Omental fat pad (tissue), 4 donors: ENCODE measurements around the gene CD300A. TPM values are rescaled to one million over a fixed set of nuclear protein-coding genes. Genes with fewer than 3 reads are reported as not detected.

Experiments
- ATAC-seq: fragments of 150-250 bp; one replicate; pipeline ENCODE4 v1.9.1; 2016; ENCODE audit warnings: mild to moderate bottlenecking, moderate library complexity; ENCODE audit not compliant: low FRiP score
- DNase-seq: peaks from one replicate; pipeline ENCODE4 v3.0.0-alpha.2; 2019; ENCODE audit warnings: low spot score
- total RNA-seq, 4 donors: library from RNA; depleted of rRNA; stranded (reverse); fragments of >200 nt; gene quantifications; one replicate each; pipeline ENCODE4 v1.1.0, GENCODE V29; 2016
- TF ChIP-seq, protein P1 (sequence below), 3 donors: fragments of 450-650 bp; IDR thresholded peaks; one replicate each; pipeline ENCODE4 v1.5.1; 2016 to 2017; ENCODE audit warnings: antibody characterized with exemption in 3 of 3, mild to moderate bottlenecking in 3 of 3, moderate library complexity in 2 of 3

The CD300A gene
- total RNA-seq, 4 donors from 2014 or later, result 4.8 to 24.6 (median 16.6) TPM

DNA sequence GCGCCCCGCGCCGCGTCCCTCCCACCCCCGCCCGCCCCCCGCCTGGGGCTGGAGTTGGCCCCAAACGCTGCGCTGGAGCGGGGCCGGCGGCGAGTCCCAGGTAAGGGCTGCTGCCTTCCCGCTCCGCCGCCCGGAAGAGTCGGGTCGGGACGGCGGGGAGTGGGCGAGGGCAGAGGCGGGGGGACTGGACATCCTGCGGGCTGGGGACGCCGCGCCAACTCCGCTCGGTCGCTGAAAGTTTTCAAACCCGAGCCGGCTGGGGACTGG is 34.1 kb upstream of the CD300A start:
- TF ChIP-seq, protein P1, sequence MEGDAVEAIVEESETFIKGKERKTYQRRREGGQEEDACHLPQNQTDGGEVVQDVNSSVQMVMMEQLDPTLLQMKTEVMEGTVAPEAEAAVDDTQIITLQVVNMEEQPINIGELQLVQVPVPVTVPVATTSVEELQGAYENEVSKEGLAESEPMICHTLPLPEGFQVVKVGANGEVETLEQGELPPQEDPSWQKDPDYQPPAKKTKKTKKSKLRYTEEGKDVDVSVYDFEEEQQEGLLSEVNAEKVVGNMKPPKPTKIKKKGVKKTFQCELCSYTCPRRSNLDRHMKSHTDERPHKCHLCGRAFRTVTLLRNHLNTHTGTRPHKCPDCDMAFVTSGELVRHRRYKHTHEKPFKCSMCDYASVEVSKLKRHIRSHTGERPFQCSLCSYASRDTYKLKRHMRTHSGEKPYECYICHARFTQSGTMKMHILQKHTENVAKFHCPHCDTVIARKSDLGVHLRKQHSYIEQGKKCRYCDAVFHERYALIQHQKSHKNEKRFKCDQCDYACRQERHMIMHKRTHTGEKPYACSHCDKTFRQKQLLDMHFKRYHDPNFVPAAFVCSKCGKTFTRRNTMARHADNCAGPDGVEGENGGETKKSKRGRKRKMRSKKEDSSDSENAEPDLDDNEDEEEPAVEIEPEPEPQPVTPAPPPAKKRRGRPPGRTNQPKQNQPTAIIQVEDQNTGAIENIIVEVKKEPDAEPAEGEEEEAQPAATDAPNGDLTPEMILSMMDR (IDR thresholded peaks at IDR 0.05), result no peak
- DNase-seq, result no peak
- no peak for ATAC-seq

DNA sequence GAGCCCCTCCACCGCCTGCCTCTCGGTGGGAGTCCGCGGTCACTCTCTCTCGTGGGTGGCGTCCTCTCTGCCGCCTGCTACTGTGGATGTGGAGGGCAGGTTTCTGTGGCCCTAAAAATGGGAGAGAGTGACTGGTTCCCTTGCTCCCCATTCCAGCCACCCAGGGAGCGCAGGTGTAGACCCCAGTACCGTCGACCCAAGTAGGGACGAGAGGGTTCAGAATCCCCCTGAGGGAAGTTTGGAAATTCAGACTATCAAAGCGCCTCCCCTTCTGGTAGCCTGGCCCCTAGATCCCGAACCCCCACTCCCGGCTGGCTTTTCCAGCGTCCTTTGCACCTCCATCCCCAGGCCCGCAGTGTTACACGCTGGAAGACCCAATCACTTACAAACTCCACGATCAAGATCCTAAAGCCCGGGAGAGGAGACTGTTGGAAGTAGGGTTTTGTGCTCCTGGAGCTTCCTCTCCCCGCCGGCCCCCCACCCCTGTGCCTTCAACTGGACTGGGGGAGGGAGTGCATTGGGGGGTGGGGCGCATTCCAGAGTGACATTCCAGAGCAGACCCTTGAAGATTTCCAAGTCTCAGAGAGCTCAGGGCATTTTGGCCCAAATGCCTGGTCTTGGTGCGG is 33.6 kb upstream of the CD300A start:
- TF ChIP-seq, protein P1 (IDR thresholded peaks at IDR 0.05), result no peak
- DNase-seq, result no peak
- no peak for ATAC-seq

DNA sequence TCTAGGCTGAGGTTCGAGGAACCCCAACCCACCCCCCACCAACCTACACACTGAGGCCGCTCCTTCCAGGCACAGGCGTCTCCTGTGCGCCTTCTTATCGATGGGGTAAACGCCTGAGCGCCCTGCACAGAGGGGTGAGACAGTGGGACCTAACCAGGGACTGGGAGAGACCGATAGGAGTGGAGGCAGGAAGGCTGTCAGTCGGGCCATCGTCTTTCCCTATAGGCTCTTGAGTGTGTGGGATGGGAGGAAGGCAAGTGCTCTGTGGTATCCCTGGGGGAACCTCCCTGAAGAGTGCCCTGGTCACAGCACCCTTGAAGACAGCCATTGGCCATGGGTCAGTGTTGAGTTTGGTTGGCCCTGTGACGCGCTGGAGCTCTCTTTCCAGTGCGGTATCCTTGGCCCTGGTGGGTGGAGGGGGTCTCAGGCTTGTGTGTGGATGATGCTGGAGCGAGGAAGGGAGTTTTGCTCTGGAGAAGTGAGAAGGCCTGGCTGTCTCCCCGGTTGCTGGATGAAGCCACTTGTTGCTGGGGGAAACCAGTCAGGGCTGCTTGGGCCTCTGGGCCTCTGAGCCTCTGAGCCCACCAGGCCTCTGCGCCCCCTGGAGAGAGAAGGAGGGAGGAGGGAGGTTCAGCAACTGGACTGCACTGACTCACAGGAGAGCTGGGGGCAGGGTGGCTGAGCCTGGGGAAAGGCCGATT is 32.9 kb upstream of the CD300A start:
- TF ChIP-seq, protein P1 (IDR thresholded peaks at IDR 0.05), result no peak
- DNase-seq (no peak), ATAC-seq (no peak)

DNA sequence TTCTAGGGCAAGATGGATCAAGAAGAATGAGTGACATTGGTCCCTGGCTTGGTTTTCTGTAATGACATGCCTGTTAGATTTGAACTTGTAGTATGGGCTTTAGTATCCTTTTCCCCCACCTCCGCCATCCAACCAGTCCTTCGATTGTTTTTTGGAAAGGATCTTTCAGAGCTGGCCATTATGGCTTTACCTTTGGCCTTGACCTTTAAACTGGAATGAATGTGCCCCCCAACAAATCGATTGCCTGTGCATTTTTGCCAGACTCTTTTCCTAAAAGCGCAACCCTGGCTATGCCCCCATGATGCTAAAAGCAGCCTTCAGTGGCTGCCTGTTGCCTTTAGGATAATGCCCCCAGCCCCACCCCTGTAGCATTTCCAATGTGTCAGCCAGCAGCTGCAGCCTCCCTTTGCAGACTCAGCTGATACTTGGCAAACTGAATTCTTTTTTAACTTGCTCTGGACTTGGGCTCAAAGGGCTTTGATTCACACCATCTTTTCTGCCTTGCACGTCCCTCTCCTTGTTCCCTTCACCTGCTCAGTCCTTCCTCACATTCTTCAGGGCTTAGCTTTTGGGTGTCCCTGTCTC is 30.6 kb upstream of the CD300A start:
- DNase-seq (no peak), ATAC-seq (no peak)
- TF ChIP-seq, protein P1 (IDR thresholded peaks at IDR 0.05), result no peak

DNA sequence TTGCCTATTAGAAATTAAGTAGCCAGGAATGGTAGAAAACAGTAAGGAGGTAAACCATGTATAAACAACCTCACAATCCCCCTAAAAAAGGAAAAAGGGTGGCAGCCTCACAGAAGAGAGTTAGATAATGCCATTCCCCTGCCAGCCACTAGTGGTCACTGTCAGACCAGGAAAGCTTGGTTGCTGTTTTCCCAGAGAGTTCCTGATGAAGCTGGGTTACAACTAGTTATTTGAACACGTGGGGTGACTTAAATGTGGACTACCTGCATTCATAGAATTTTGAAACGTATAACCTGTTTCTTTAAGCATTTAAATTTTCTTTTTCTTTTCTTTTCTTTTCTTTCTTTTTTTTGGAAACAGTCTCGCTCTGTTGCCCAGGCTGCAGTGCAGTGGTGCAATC is 28.7 kb upstream of the CD300A start:
- TF ChIP-seq, protein P1 (IDR thresholded peaks at IDR 0.05), result no peak
- DNase-seq (no peak), ATAC-seq (no peak)

DNA sequence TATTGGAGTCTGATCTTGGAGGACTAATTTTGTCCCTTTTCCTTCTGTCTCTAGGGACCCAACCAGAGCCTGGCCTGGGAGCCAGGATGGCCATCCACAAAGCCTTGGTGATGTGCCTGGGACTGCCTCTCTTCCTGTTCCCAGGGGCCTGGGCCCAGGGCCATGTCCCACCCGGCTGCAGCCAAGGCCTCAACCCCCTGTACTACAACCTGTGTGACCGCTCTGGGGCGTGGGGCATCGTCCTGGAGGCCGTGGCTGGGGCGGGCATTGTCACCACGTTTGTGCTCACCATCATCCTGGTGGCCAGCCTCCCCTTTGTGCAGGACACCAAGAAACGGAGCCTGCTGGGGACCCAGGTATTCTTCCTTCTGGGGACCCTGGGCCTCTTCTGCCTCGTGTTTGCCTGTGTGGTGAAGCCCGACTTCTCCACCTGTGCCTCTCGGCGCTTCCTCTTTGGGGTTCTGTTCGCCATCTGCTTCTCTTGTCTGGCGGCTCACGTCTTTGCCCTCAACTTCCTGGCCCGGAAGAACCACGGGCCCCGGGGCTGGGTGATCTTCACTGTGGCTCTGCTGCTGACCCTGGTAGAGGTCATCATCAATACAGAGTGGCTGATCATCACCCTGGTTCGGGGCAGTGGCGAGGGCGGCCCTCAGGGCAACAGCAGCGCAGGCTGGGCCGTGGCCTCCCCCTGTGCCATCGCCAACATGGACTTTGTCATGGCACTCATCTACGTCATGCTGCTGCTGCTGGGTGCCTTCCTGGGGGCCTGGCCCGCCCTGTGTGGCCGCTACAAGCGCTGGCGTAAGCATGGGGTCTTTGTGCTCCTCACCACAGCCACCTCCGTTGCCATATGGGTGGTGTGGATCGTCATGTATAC is 26.5 kb upstream of the CD300A start:
- TF ChIP-seq, protein P1 (IDR thresholded peaks at IDR 0.05), result no peak
- DNase-seq, result no peak
- ATAC-seq, result no peak
